SK-N-MC (cell line): ENCODE results near the gene GFY.

Experiments
- EZH2 ChIP-seq: fragments of 200-600 bp; sonication (generic); IDR thresholded peaks from one replicate; pipeline ENCODE4 v1.6.1; 2017; ENCODE audit warnings: antibody characterized with exemption
- FOXP2 ChIP-seq: optimal IDR thresholded peaks from 2 replicates; pipeline ENCODE3; 2011; ENCODE audit warnings: mild to moderate bottlenecking, moderate library complexity; ENCODE audit not compliant: insufficient read depth; ENCODE audit errors: extremely low read length, control extremely low read depth
- POLR2AphosphoS5 ChIP-seq: IDR thresholded peaks from 2 replicates; pipeline ENCODE4 v1.6.1; 2012; ENCODE audit warnings: mild to moderate bottlenecking, low read depth, low read length, borderline replicate concordance

DNA sequence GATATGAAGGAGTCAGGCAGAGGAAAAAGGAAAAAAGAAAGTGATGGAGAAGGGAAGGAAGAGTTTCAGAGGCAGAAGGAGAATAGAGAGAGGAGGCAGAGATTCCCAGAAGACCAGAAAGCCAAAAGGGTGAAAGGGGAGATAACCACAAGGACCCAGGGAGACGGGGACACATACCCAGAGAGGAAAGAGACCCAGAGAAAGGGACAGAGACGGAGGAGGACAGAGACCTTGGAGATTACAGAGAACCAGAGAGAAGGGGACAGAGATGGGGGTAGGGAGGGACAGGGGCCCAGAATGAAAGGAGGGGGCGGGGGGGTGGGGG is 3.3 kb upstream of the GFY start:
- TF ChIP-seq POLR2AphosphoS5 (no peak), EZH2 (no peak), FOXP2 (no peak)
